Progenitor cell of endocrine pancreas (in vitro differentiated cells): ENCODE data around the gene CDKN2AIP. TPM values are rescaled to one million over a fixed set of nuclear protein-coding genes. Genes with fewer than 3 reads are reported as not detected.

Source experiments
- DNase-seq: peaks from one replicate; pipeline ENCODE4 v3.0.0; 2021; ENCODE audit warnings: low spot score; ENCODE audit not compliant: unreplicated experiment
- H3K27ac Mint-ChIP-seq: 2 replicates; pipeline ENCODE4 v1.8.0; 2021; ENCODE audit warnings: mild to moderate bottlenecking, moderate library complexity, mixed read lengths
- H3K27me3 Mint-ChIP-seq: 2 replicates; pipeline ENCODE4 v1.8.0; 2021; ENCODE audit warnings: mixed read lengths
- H3K36me3 Mint-ChIP-seq: 2 replicates; pipeline ENCODE4 v1.8.0; 2022; ENCODE audit warnings: mixed read lengths; ENCODE audit not compliant: insufficient read depth
- H3K4me1 Mint-ChIP-seq: 2 replicates; pipeline ENCODE4 v1.8.0; 2021; ENCODE audit warnings: low read depth, mixed read lengths
- H3K4me3 Mint-ChIP-seq: 2 replicates; pipeline ENCODE4 v1.8.0; 2021; ENCODE audit warnings: low read depth, mild to moderate bottlenecking, moderate library complexity, mixed read lengths
- H3K9me3 Mint-ChIP-seq: 2 replicates; pipeline ENCODE4 v1.8.0; 2021; ENCODE audit warnings: low read depth, mixed read lengths
- total RNA-seq: library from RNA; stranded (reverse); gene quantifications from 2 replicates; pipeline ENCODE4 v1.2.1, GENCODE V29; 2021
- TF ChIP-seq, protein P1 (sequence below): fragments of 200-600 bp; sonication (generic); IDR thresholded peaks from one replicate; pipeline ENCODE4 v1.5.0; 2021; ENCODE audit warnings: antibody characterized with exemption, mild to moderate bottlenecking; ENCODE audit not compliant: unreplicated experiment

The CDKN2AIP gene
- total RNA-seq, 1 donor from 2014 or later: 22.0 TPM

DNA sequence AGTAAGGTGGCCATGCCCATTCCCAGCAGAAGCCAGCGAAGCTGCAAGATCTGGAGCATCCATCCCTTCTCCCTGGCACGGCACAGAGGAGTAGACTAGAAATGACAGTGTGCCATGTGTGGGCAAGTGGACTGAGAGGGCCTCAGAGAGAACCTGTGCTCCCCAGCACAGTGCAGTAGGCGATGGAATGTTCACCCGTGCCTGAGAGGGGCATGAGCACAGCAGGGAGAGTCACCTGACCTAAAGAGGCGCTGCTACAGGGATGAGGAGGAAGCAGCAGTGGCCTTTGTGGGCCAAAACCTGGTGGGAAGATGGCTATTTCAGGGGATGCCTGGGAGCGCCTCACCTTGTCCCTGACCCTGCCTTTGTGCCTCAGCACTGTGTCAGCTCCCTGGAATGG lies 8.0 kb upstream of the CDKN2AIP start:
- no peak overlapping the region for H3K27ac Mint-ChIP-seq
- TF ChIP-seq, protein P1, sequence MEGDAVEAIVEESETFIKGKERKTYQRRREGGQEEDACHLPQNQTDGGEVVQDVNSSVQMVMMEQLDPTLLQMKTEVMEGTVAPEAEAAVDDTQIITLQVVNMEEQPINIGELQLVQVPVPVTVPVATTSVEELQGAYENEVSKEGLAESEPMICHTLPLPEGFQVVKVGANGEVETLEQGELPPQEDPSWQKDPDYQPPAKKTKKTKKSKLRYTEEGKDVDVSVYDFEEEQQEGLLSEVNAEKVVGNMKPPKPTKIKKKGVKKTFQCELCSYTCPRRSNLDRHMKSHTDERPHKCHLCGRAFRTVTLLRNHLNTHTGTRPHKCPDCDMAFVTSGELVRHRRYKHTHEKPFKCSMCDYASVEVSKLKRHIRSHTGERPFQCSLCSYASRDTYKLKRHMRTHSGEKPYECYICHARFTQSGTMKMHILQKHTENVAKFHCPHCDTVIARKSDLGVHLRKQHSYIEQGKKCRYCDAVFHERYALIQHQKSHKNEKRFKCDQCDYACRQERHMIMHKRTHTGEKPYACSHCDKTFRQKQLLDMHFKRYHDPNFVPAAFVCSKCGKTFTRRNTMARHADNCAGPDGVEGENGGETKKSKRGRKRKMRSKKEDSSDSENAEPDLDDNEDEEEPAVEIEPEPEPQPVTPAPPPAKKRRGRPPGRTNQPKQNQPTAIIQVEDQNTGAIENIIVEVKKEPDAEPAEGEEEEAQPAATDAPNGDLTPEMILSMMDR: no peak
- no peak overlapping the region for H3K4me3 Mint-ChIP-seq
- no peak for DNase-seq
- peaks cover 17% of the 10 kb centered on the region for H3K4me1 Mint-ChIP-seq
- H3K9me3 Mint-ChIP-seq: peaks cover 4% of the 10 kb centered on the region
- no peaks in the 10 kb centered on the region for H3K36me3 Mint-ChIP-seq
- no peaks in the 10 kb centered on the region for H3K27me3 Mint-ChIP-seq

DNA sequence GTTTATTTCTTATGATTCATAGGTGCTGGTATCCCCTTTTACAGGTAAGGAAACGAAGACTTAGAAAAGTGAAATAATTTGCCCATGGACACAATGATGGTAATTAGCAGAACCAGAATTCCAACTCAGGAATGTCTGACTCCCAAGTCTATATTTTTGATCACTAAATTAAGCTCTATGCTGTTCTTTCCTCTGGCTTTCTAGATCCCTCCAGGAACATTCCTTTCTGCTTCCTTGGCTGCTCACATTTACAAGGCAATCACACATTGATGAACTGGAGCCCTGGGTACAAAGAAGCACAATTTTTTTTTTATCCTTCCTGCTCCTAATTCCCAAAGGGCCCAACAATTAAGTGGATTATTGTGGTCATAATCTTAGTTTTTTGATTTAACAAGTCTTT lies 7.0 kb upstream of the CDKN2AIP start:
- Mint-ChIP-seq H3K9me3 (peaks cover 4% of the 10 kb centered on the region), H3K4me1 (peaks cover 23% of the 10 kb centered on the region), H3K27me3 (no peaks in the 10 kb centered on the region), H3K27ac (no peak overlapping the region), H3K36me3 (no peaks in the 10 kb centered on the region), H3K4me3 (no peak overlapping the region)
- TF ChIP-seq, protein P1: no peak
- DNase-seq: no peak

DNA sequence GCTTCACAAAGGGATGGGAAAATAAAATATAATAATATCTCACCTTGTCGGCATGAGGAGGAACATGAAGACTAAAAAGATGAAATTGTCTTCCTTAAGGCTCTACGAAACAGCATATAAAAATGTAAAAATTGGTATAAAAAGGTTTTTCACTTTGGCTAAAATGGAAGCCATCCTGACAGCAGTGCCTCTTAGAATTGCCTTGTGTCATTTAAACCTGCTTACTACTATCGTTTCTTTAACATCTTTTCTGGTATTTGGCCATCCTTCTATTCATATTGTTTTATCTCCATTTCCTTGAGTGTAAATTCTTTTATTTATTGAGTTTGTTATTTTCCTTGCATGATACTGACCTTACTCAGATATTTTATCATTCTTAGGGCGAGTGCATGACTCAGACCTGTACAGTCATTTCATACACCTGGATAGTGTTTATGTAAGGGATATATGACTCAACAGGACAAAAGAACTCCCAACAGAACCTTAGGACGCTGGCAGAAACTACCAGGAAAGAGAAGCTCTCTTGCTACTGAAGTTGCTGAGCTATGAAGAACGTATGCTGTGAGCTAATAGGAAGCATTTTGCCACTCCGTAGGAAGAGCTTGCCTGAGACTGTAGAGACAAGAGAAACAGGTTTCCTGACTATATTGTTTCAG lies 5.8 kb upstream of the CDKN2AIP start:
- Mint-ChIP-seq H3K9me3 (peaks cover 4% of the 10 kb centered on the region), H3K27ac (peak overlapping the region; percentile 71), H3K4me3 (no peak overlapping the region)

DNA sequence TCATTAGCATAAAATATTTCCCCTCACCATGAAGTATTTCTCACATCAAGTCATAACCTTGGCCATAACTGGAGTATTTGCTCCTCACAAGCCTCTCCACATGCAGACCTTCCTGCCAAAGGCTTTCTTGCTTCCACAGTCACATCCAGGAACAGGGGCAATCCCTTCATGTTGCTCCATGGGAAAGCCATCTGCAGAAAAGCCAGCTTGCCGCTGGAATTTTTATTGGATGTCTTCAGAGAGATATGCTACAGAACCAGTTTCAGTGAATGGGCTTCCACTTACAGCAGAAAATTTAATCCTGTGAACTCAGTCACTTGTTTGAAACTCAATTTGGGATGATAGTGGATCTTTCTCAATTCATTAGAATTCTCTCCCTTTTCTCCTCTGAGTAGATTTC lies 3.2 kb upstream of the CDKN2AIP start:
- H3K27me3 Mint-ChIP-seq: no peaks in the 10 kb centered on the region
- TF ChIP-seq, protein P1: no peak
- peaks cover 5% of the 10 kb centered on the region for H3K36me3 Mint-ChIP-seq
- peaks cover 40% of the 10 kb centered on the region for H3K4me1 Mint-ChIP-seq
- no peak for DNase-seq
- no peak overlapping the region for H3K4me3 Mint-ChIP-seq
- H3K9me3 Mint-ChIP-seq: peaks cover 4% of the 10 kb centered on the region
- no peak overlapping the region for H3K27ac Mint-ChIP-seq

More for the DNA sequence above, 5.8 kb upstream of the CDKN2AIP start:
- Mint-ChIP-seq H3K36me3 (no peaks in the 10 kb centered on the region), H3K4me1 (peaks cover 29% of the 10 kb centered on the region), H3K27me3 (no peaks in the 10 kb centered on the region)
- DNase-seq: no peak
- TF ChIP-seq, protein P1: no peak

DNA sequence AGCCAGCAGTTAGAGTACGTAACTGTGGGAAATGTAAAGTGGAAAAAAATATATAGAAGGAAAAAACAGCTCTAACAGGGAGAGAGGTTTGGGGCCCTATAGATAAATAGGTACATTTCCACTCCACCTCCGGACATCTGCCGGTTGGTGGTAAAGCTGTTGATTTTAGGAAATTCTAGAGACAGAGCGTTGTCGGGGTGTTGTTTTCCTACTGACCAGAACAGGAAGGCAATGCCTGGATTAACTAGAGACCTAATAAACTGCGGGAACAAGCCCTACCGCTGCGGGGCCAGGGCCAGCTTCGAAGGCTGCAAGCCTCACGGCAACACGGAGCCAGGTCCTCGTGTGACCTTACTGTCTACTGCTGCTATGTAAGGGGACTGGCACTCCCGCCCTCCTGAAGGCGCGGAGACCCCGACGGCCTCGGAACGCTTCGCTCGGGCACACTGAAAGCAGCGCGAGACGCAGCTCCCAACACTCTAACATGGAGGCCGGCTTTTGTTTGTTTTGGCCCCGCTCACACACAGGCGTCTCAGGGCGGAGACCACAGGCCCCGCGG lies 702 bp upstream of the CDKN2AIP start:
- Mint-ChIP-seq H3K27ac (peak overlapping the region; percentile 99), H3K27me3 (no peaks in the 10 kb centered on the region), H3K4me3 (peak overlapping the region; percentile 96), H3K4me1 (peaks cover 34% of the 10 kb centered on the region), H3K9me3 (peaks cover 1% of the 10 kb centered on the region), H3K36me3 (peaks cover 11% of the 10 kb centered on the region)
- TF ChIP-seq, protein P1: no peak
- peak; percentile 77 for DNase-seq
